GM23338 (cell line): ENCODE measurements around the gene TRDN.
"Not testable (repeated sequence)": the region's sequence is repeated elsewhere in the genome, so short reads cannot be mapped to it uniquely, and the experiment has no call there.

Experiments
- CREB1 ChIP-seq: fragments of 250-450 bp; sonication (Bioruptor Pico); IDR thresholded peaks from 2 replicates; pipeline ENCODE4 v1.5.0; 2020; ENCODE audit warnings: low read depth, mild to moderate bottlenecking, moderate library complexity
- EZH2phosphoT487 ChIP-seq: fragments of 200-600 bp; sonication (generic); IDR thresholded peaks from one replicate; pipeline ENCODE4 v1.8.1; 2018; ENCODE audit warnings: antibody characterized with exemption; ENCODE audit not compliant: unreplicated experiment
- NANOG ChIP-seq: IDR thresholded peaks from 2 replicates; pipeline ENCODE4 v1.6.1; 2016; ENCODE audit warnings: antibody characterized with exemption, borderline replicate concordance
- TF ChIP-seq, protein P1 (sequence below), 2 experiments: fragments of 200-600 bp in 1 of 2; sonication (generic) in 1 of 2; conservative IDR thresholded peaks; 2 replicates each; pipeline versions ENCODE4 v1.5.1 to v1.6.1; 2016 to 2017; ENCODE audit warnings: antibody characterized with exemption in 2 of 2, low read depth in 2 of 2, mild to moderate bottlenecking in 2 of 2, moderate library complexity in 1 of 2
- TF ChIP-seq, protein P2 (sequence below): IDR thresholded peaks from 2 replicates; pipeline ENCODE4 v1.6.1; 2016; ENCODE audit warnings: antibody characterized with exemption

DNA sequence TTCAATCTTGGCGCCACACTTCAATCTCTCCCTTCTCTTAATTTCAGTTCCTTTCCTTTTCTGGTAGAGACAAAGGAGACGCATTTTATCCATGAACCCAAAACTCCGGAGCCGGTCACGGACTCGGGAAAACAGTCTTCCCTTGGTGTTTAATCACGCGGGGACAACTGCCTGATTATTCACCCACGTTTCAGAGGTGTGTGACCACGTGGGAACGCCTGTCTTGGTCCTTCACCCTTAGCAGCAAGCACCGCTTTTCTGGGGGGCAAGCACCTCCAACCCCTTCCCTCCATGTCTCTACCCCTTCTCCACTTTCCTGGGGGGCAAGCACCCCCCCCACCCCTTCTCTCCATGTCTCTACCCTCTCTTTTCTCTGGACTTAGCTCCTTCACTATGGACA is 79.3 kb downstream of the TRDN start:
- TF ChIP-seq, protein P1, sequence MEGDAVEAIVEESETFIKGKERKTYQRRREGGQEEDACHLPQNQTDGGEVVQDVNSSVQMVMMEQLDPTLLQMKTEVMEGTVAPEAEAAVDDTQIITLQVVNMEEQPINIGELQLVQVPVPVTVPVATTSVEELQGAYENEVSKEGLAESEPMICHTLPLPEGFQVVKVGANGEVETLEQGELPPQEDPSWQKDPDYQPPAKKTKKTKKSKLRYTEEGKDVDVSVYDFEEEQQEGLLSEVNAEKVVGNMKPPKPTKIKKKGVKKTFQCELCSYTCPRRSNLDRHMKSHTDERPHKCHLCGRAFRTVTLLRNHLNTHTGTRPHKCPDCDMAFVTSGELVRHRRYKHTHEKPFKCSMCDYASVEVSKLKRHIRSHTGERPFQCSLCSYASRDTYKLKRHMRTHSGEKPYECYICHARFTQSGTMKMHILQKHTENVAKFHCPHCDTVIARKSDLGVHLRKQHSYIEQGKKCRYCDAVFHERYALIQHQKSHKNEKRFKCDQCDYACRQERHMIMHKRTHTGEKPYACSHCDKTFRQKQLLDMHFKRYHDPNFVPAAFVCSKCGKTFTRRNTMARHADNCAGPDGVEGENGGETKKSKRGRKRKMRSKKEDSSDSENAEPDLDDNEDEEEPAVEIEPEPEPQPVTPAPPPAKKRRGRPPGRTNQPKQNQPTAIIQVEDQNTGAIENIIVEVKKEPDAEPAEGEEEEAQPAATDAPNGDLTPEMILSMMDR (conservative IDR thresholded peaks at IDR 0.05; ENCODE audit: low read depth in 2 of 2), result not testable (repeated sequence)
- TF ChIP-seq EZH2phosphoT487; NANOG; CREB1 (CRISPR knock-in tag): not testable (repeated sequence)
- TF ChIP-seq, protein P2, sequence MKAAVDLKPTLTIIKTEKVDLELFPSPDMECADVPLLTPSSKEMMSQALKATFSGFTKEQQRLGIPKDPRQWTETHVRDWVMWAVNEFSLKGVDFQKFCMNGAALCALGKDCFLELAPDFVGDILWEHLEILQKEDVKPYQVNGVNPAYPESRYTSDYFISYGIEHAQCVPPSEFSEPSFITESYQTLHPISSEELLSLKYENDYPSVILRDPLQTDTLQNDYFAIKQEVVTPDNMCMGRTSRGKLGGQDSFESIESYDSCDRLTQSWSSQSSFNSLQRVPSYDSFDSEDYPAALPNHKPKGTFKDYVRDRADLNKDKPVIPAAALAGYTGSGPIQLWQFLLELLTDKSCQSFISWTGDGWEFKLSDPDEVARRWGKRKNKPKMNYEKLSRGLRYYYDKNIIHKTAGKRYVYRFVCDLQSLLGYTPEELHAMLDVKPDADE, result not testable (repeated sequence)
